ENCODE results near the gene MTFP1. TPM values are rescaled to one million over a fixed set of nuclear protein-coding genes. Genes with fewer than 3 reads are reported as not detected.
"Not testable (repeated sequence)": the region's sequence is repeated elsewhere in the genome, so short reads cannot be mapped to it uniquely, and the experiment has no call there.

Gene MTFP1
- total RNA-seq, 2 donors from 2014 or later, result 9.9 to 18.5 TPM

DNA sequence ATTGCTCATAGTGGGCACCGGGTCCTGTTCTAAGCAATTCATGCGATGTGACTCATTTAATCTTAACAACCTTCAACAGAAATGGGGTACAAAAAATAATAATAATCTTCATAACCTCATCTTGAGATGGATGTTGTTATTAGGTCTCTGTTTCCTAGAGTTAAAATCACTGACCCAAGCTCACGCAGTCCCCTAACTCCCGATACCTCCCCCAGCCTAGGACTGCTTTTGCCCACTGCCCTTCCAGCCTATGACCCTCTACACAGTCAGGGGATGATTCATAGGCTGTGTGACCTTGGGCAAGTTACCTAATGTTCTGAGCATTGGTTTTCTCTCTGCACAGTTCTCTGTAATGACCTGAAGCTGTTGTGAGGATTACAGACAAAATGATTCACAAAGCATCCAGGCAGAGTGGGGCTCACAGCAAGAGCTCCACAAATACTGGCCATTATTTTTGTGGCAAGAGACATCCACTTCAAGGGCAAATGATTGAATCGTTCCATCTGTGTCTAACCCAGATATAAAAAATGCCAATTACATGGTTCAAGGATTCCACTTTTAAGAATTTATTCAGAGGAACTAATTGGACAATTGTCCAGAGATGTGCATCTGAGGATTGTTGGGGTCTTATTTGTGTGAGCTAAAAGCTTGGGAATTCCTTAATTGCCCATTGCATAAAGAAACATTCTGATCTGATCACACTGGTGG lies 20.0 kb downstream of the MTFP1 start:
- TF ChIP-seq POLR2A (IDR thresholded peaks at IDR 0.05), result no peak
- no peak for TF ChIP-seq CTCF (IDR thresholded peaks at IDR 0.05)
- H3K4me1 ChIP-seq, result peaks cover 9% of the 10 kb centered on the region
- DNase-seq (no peak), ATAC-seq (peak; percentile 59)
- H3K9me3 ChIP-seq, result no peaks in the 10 kb centered on the region
- no peak overlapping the region for H3K27ac ChIP-seq
- H3K4me3 ChIP-seq, result no peak overlapping the region
- 26 to 30% methylated on average over 5 of the region's 5 CpGs for WGBS, 2 donors
- no peaks in the 10 kb centered on the region for H3K36me3 ChIP-seq (replicated peaks in 1 of 2; ENCODE audit: insufficient read depth in 1 of 2, low read depth in 2 of 2)
- H3K27me3 ChIP-seq, result no peaks in the 10 kb centered on the region
- intact Hi-C loops (cut with DNase I), result no loop called here

DNA sequence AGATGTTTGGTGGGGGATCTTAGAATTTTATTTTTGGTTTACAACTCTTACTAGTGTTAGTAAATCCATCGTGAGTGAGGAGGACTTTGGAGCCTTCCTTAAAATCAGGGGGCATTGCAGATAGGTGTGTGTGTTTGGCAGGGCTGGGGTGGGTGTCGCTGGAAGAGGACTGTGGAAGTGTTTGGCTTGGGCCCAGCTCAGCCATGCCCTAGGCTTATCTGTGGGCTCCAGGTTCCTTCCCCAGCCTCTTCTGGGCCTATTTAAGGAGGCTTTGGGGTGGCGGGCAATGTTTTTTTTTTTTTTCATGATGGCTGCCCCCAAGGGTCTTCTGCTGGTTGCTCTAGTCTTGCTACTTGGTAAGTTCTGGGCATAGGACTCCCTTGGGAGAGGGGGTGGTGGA lies 22.1 kb downstream of the MTFP1 start:
- intact Hi-C loops (cut with DNase I), result no loop called here
- DNase-seq, result no peak
- no peak for TF ChIP-seq CTCF (IDR thresholded peaks at IDR 0.05)
- no peak for TF ChIP-seq POLR2A (IDR thresholded peaks at IDR 0.05)
- no peak for ATAC-seq
- no peaks in the 10 kb centered on the region for H3K36me3 ChIP-seq (replicated peaks in 1 of 2; ENCODE audit: insufficient read depth in 1 of 2, low read depth in 2 of 2)
- no peaks in the 10 kb centered on the region for H3K27me3 ChIP-seq
- 75 to 83% methylated on average over 3 of the region's 3 CpGs for WGBS, 2 donors
- H3K4me1 ChIP-seq, result peaks cover 9% of the 10 kb centered on the region
- H3K4me3 ChIP-seq, result no peak overlapping the region
- H3K9me3 ChIP-seq, result no peaks in the 10 kb centered on the region
- H3K27ac ChIP-seq, result no peak overlapping the region

DNA sequence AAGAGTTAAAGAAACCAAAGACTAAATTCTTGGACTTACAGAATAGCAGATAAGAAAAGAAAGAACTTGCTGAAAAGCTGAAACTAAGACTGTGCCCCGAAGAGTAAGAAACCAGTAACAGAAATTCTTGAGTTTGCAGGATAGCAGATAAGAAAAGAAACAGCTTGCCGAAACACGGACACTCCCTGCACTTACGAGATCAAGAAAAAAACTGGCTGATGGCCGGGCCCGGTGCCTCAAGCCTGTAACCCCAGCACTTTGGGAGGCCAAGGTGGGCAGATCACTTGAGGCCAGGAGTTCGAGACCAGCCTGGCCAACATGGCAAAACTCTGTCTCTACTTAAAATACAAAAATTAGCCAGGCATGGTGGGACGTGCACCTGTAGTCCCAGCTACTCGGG lies 25.9 kb downstream of the MTFP1 start:
- H3K27ac ChIP-seq; DNase-seq; H3K4me1 ChIP-seq; H3K36me3 ChIP-seq (replicated peaks in 1 of 2; ENCODE audit: insufficient read depth in 1 of 2, low read depth in 2 of 2); intact Hi-C loops (cut with DNase I); H3K4me3 ChIP-seq; H3K9me3 ChIP-seq; ATAC-seq; H3K27me3 ChIP-seq: not testable (repeated sequence)
- WGBS, 2 donors, result 25 to 38% methylated on average over 9 of the region's 9 CpGs

GRCh38 chr22:30452861-30453260 lies 27.3 kb downstream of the MTFP1 start:
- 67% methylated on average over 6 of the region's 6 CpGs for WGBS, 2 donors
- Histone ChIP-seq H3K36me3 (replicated peaks in 1 of 2; ENCODE audit: insufficient read depth in 1 of 2, low read depth in 2 of 2) (no peaks in the 10 kb centered on the region), H3K9me3 (no peaks in the 10 kb centered on the region), H3K4me3 (no peak overlapping the region), H3K4me1 (no peaks in the 10 kb centered on the region), H3K27ac (no peak overlapping the region), H3K27me3 (no peaks in the 10 kb centered on the region)
- no peak for TF ChIP-seq POLR2A (IDR thresholded peaks at IDR 0.05)
- no peak for TF ChIP-seq CTCF (IDR thresholded peaks at IDR 0.05)
- ATAC-seq (no peak), DNase-seq (no peak)
- intact Hi-C loops (cut with DNase I), result no loop called here

- peak in 3 of 4 donors; percentile 23 to 43 (median 35) for DNase-seq
- no peak overlapping the region for H3K4me3 ChIP-seq
- no peak for TF ChIP-seq CTCF (IDR thresholded peaks at IDR 0.05)
- no peak for TF ChIP-seq POLR2A (IDR thresholded peaks at IDR 0.05)
- WGBS, 2 donors, result 52 to 63% methylated on average over 5 to 6 of the region's 6 CpGs
- no peaks in the 10 kb centered on the region for H3K9me3 ChIP-seq
- ATAC-seq, result no peak
- H3K27me3 ChIP-seq, result no peaks in the 10 kb centered on the region
- H3K4me1 ChIP-seq, result peaks cover 2% of the 10 kb centered on the region
- intact Hi-C loops (cut with DNase I), result no loop called here
- H3K27ac ChIP-seq, result no peak overlapping the region
- H3K36me3 ChIP-seq (replicated peaks in 1 of 2; ENCODE audit: insufficient read depth in 1 of 2, low read depth in 2 of 2), result no peaks in the 10 kb centered on the region
Measured at GRCh38 chr22:30453731-30454510, 28.4 kb downstream of the MTFP1 start.
